Pancreas (tissue), 10 donors: ENCODE data around the gene AOC2. TPM values are rescaled to one million over a fixed set of nuclear protein-coding genes. Genes with fewer than 3 reads are reported as not detected.

Source experiments
- ATAC-seq, 4 donors: fragments of 200-7000 bp; cut with Tn5 transposase; one replicate each; pipeline versions ENCODE4 v1.8.0 to v1.9.1; 2020; ENCODE audit warnings: mild to moderate bottlenecking in 4 of 4, moderate library complexity in 4 of 4
- DNase-seq, 6 donors: peaks; one replicate each; pipeline ENCODE4 v3.0.0-alpha.2; 2020
- FAIRE-seq: peaks from 2 replicates; lab custom pipeline; 2012; peaks lifted over from hg19 to GRCh38; lab: Jason Lieb, UNC
- H3K27ac ChIP-seq, 4 donors: fragments of 200-600 bp; sonication (generic); 1 replicate in 3 of 4; 2 replicates in 1 of 4; pipeline versions ENCODE4 v1.5.0 to v1.8.0; 2020
- H3K27me3 ChIP-seq, 4 donors: fragments of 200-600 bp; one replicate each; pipeline ENCODE4 v1.8.0; 2021
- H3K36me3 ChIP-seq, 3 donors: fragments of 200-600 bp; sonication (generic) in 1 of 3; one replicate each; pipeline versions ENCODE4 v1.5.0 to v1.8.0; 2020 to 2021
- H3K4me1 ChIP-seq, 3 donors: fragments of 200-600 bp; one replicate each; pipeline ENCODE4 v1.8.0; 2021
- H3K4me3 ChIP-seq, 4 donors: fragments of 200-600 bp; sonication (generic) in 2 of 4; one replicate each; pipeline versions ENCODE4 v1.5.0 to v1.8.0; 2020 to 2021
- H3K9me3 ChIP-seq, 4 donors: fragments of 200-600 bp; one replicate each; pipeline ENCODE4 v1.8.0; 2021
- WGBS, 2 donors: extraction: QIAGEN DNeasy Blood & Tissue Kit; methylation state at CpG; one replicate each; pipeline ENCODE4 v1.1.7; 2013; 5-methylcytosine and 5-hydroxymethylcytosine counted together
- intact Hi-C, 3 donors: fragments of 100-400 bp; cut with DNase I; formaldehyde crosslinking; loops; one replicate each; pipeline versions ENCODE4 v1.11.1 to v1.14.2; 2022
- polyA plus RNA-seq, 2 donors: library from polyadenylated mRNA; stranded (reverse); fragments of 200-250 nt; gene quantifications; one replicate each; pipeline ENCODE4 v1.2.3, GENCODE V29; 2013
- total RNA-seq, 6 donors: library from RNA; stranded (reverse); fragmentation: NEBNext Ultra II Directional in 4 of 6; extraction: Animal tissue kit (Norgen Biotek cat#: 25700) in 4 of 6; gene quantifications; one replicate each; pipeline versions ENCODE4 v1.2.1 to v1.2.4, GENCODE V29; 2021 to 2023
- TF ChIP-seq, protein P1 (sequence below), 4 donors: fragments of 200-600 bp; sonication (generic) in 3 of 4; IDR thresholded peaks; one replicate each; pipeline versions ENCODE4 v1.5.0 to v1.8.0; 2021; ENCODE audit warnings: antibody characterized with exemption in 4 of 4
- donor health status: healthy with polysubstance abuse.
- donor health status: DM: no; HTN: no; CAD: no; lungs with moderate emphysema.
- donor health status: DM: no; HTN: no; CAD: no.
- donor health status: control.
- donor health status: control.
- donor health status: Bipolar disorder and iron deficiency.
- donor health status: DM: yes; HTN: yes; CAD: no.
- donor health status: DM: no; HTN: no; CAD: no.
- donor health status: DM: no; HTN: no; CAD: no.
- donor health status: DM: yes; HTN: yes; CAD: no.

Gene AOC2
- total and polyA plus RNA-seq, 8 donors = 0.37 to 1.7 (median 0.63) TPM

- DNase-seq = no peak
- no peak for ATAC-seq
- H3K9me3 ChIP-seq = no peaks in the 10 kb centered on the region
- 69 to 74% methylated on average over 11 of the region's 11 CpGs for WGBS, 2 donors
- intact Hi-C loops = no loop called here
- FAIRE-seq = no peak
- H3K4me3 ChIP-seq = no peak overlapping the region
- no peaks in the 10 kb centered on the region for H3K4me1 ChIP-seq
- TF ChIP-seq, protein P1, sequence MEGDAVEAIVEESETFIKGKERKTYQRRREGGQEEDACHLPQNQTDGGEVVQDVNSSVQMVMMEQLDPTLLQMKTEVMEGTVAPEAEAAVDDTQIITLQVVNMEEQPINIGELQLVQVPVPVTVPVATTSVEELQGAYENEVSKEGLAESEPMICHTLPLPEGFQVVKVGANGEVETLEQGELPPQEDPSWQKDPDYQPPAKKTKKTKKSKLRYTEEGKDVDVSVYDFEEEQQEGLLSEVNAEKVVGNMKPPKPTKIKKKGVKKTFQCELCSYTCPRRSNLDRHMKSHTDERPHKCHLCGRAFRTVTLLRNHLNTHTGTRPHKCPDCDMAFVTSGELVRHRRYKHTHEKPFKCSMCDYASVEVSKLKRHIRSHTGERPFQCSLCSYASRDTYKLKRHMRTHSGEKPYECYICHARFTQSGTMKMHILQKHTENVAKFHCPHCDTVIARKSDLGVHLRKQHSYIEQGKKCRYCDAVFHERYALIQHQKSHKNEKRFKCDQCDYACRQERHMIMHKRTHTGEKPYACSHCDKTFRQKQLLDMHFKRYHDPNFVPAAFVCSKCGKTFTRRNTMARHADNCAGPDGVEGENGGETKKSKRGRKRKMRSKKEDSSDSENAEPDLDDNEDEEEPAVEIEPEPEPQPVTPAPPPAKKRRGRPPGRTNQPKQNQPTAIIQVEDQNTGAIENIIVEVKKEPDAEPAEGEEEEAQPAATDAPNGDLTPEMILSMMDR (IDR thresholded peaks at IDR 0.05) = no peak
- H3K36me3 ChIP-seq = peaks cover 12 to 61% (median 39%) of the 10 kb centered on the region in 3 donors
- H3K27ac ChIP-seq = no peak overlapping the region
- H3K27me3 ChIP-seq = no peaks in the 10 kb centered on the region
These were observed 2.2 kb upstream of the AOC2 start for GRCh38 chr17:42841975-42842685.

DNA sequence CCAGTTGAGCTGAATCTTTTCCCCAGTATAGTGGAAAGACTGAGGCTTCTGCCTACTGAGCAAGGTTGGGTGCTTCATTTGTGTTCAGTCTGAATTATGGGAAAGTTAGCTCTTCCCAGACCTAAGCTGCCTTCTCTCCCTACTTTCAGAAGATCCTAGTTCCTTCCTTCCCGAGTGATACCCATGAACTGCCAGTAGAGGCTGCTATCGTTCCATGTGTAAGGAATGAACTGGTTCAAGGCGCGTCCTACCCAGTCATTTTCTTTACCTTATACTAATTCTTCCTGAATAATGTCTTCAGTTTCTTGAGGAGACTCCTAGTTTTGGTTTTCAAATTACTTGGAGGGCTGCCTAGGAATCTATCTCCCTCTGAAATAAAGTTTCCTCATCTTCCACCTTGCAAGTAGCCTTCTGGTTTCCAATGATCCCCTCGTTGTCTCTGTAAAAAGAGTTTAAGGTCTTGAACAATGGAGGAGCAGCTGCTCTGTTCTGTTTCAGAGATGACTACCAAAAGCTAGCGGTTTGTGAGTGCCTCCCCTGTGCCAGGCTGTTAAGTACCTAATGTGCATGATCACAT, 934 bp upstream of the AOC2 start:
- no peak overlapping the region for H3K27ac ChIP-seq

GRCh38 chr17:42844761-42845555, 578 bp downstream of the AOC2 start:
- Histone ChIP-seq H3K36me3 (peaks cover 5 to 33% (median 16%) of the 10 kb centered on the region in 3 donors), H3K27me3 (no peaks in the 10 kb centered on the region), H3K4me1 (no peaks in the 10 kb centered on the region), H3K9me3 (no peaks in the 10 kb centered on the region), H3K4me3 (no peak overlapping the region), H3K27ac (no peak overlapping the region)
- DNase-seq (no peak), ATAC-seq (no peak), FAIRE-seq (no peak)
- 94 to 95% methylated on average over 23 to 24 of the region's 24 CpGs for WGBS, 2 donors
- TF ChIP-seq, protein P1 (IDR thresholded peaks at IDR 0.05) = no peak
- intact Hi-C loops = loop anchor here in 2 of 3 donors (5.0 kb wide), 2 partner anchors 87 to 92 kb away; no protein-coding TSS in a partner anchor

More for the DNA sequence above, 934 bp upstream of the AOC2 start:
- intact Hi-C loops = no loop called here
- FAIRE-seq = no peak
- WGBS, 2 donors = 34 to 38% methylated on average over 6 of the region's 6 CpGs
- Histone ChIP-seq H3K36me3 (peaks cover 12 to 48% (median 30%) of the 10 kb centered on the region in 3 donors), H3K4me1 (no peaks in the 10 kb centered on the region), H3K9me3 (no peaks in the 10 kb centered on the region), H3K4me3 (no peak overlapping the region), H3K27me3 (no peaks in the 10 kb centered on the region)
- peak in 2 of 6 donors; percentile 39 to 58 for DNase-seq
- TF ChIP-seq, protein P1 (IDR thresholded peaks at IDR 0.05) = peak; percentile 61 to 86 (median 81)
- peak; percentile 76 to 95 (median 86) for ATAC-seq

DNA sequence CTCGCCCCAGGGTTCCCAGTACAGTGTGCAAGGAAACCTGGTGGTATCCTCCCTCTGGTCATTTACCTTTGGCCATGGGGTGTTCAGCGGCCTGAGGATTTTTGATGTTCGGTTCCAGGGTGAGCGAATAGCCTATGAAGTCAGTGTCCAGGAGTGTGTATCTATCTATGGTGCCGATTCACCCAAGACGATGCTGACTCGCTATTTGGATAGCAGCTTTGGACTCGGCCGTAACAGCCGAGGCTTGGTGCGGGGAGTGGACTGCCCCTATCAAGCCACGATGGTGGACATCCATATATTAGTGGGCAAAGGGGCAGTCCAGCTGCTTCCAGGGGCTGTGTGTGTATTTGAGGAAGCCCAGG, 1.2 kb downstream of the AOC2 start:
- ATAC-seq = no peak
- Histone ChIP-seq H3K27ac (no peak overlapping the region), H3K4me1 (no peaks in the 10 kb centered on the region), H3K36me3 (peaks cover 5 to 27% (median 16%) of the 10 kb centered on the region in 3 donors), H3K4me3 (no peak overlapping the region), H3K9me3 (no peaks in the 10 kb centered on the region), H3K27me3 (no peaks in the 10 kb centered on the region)
- DNase-seq = no peak
- intact Hi-C loops = loop anchor here in 2 of 3 donors (5.0 kb wide), 2 partner anchors 87 to 92 kb away; no protein-coding TSS in a partner anchor
- TF ChIP-seq, protein P1 (IDR thresholded peaks at IDR 0.05) = no peak
- WGBS, 2 donors = 90 to 95% methylated on average over 12 of the region's 12 CpGs
- FAIRE-seq = no peak
